ENCODE results near the gene ALPL.
"Not testable (repeated sequence)": the region's sequence is repeated elsewhere in the genome, so short reads cannot be mapped to it uniquely, and the experiment has no call there.

Gene ALPL

DNA sequence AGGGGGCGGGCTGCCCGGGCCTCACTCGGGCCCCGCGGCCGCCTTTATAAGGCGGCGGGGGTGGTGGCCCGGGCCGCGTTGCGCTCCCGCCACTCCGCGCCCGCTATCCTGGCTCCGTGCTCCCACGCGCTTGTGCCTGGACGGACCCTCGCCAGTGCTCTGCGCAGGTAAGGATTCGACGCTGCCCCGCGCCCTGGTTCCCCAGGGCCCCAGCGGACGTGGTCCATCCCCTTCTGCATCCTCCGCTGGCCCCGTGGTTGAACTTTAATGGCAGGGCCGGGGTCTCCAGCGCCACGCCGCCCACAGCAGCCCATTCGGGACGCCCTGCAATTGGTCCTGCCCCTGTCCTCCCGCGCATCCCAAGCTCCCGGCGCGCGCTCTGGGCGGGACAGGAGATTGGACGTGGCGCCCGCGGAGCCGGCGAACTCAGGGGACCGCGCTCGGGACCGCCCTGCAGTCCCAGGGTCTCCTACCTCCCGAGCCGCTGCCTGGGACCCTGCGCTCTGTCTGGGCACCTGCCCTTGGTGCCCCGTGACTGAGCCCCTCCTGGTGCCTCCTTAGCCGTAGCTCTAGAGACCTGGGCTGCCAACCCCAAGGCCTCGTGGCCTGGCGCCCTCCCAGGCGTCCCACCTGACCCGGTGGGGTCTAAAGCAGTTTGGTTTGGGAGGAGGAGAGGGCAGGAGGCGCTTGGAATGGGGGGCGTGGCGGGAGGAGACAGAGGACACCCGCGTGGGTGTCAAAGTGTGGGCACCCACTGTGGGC lies at the start of gene ALPL:
Gene ALPL, plus strand, starts transcription at position 73 of the 762 bp plus-strand sequence. CDS start 44,659 bp downstream, outside the sequence.
- no peak for DNase-seq (ENCODE audit: low read depth, low spot score)

- not testable (repeated sequence) for DNase-seq (ENCODE audit: low read depth, low spot score)
These were observed 44.1 kb upstream of the ALPL start for GRCh38 chr1:21465127-21465526.

DNA sequence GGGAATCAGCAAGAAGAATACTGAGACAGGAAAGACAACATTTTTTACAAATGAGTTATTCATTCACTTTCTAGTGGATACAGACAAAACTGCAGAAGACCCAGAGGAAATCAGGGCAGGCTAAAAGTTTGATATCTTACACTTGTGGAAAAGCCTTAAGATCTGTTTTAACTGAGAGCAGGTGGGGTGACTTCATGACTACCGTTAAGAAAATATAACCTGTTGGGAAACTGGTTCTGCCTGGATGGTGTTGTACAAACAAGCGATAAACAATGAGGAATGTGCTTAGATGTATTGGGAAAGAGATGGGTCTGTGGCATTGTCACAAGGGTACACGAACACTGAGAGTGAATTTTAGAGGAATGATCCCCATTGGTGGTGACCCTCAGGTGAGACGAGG lies 41.3 kb upstream of the ALPL start:
- not testable (repeated sequence) for DNase-seq (ENCODE audit: low read depth, low spot score)

- DNase-seq (ENCODE audit: low read depth, low spot score) = no peak
These were observed 40.6 kb upstream of the ALPL start for GRCh38 chr1:21468599-21468998.

DNA sequence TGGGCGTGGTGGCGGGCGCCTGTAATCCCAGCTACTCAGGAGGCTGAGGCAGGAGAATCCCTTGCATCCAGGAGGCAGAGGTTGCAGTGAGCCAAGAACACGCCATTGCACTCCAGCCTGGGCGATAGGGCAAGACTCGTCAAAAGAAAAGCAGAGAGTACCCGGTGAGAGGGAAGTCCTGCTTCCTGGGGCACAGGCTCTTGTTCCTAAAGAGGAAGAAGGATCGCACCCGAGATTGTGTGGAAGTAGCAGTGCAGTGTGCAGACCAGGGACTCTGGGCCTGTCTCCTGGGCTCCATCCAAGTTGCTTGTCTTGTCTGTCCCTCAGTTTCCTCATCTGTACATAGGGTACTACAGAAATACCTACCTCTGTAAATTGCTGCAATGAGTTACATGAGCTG lies 39.6 kb upstream of the ALPL start:
- DNase-seq (ENCODE audit: low read depth, low spot score) = no peak

GRCh38 chr1:21472861-21473260 lies 36.4 kb upstream of the ALPL start:
- no peak for DNase-seq (ENCODE audit: low read depth, low spot score)

DNA sequence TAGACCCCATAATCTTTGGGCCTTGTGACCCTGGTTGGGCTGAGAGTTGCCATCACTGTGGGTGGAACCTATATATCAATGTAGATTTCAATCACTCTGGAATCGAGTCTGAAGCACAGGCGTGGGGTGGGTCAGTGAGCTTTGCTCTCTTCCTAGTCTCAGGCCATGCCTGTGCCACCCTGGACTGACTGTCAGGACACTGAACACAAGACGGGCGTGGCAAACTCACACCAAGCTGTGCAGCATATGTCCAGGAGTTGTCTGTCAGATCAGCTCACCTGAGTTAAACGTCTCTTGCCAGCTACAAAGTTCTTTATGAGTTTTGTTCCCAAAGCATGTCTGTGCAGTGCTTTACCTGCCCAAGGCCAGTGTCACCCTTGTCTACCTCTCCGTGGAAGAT lies 30.9 kb upstream of the ALPL start:
- no peak for DNase-seq (ENCODE audit: low read depth, low spot score)

GRCh38 chr1:21483881-21484280 lies 25.3 kb upstream of the ALPL start:
- DNase-seq (ENCODE audit: low read depth, low spot score) = not testable (repeated sequence)

GRCh38 chr1:21489146-21489545 lies 20.1 kb upstream of the ALPL start:
- DNase-seq (ENCODE audit: low read depth, low spot score) = no peak

DNA sequence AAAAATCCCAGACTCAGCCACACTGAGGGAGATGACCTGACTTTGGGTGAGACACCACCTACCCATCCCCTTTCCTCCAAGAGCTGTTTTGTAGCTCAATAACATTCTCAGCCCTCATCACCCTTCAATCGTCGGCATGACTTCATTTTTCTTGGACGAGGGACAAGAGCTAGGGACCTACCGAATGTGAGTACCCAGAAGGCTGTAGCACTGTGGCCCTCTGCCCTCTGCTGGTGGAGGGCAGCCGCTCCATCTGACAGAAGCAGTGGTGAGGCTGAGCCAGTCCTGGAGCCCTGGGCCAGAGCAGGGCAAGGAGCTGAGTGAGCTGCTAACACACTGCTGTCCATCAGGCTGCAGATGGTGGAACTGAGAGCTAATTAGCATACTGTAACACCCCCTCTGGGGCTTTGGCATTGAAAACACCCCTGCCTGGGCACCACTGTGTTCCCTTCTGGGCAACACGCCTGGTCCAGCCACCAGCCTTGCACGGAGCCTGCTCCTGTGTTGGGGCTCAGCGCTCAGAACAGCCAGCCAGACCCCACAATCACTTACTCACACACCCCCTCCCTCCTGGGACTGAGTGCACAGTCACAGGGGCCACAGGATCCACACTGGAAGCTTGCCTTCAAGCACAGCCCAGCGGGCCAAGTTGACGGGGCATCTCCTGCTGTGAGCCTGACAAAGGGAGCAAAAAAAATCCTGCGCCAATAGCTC lies 18.3 kb upstream of the ALPL start:
- no peak for DNase-seq (ENCODE audit: low read depth, low spot score)

- no peak for DNase-seq (ENCODE audit: low read depth, low spot score)
These were observed 17.5 kb upstream of the ALPL start for GRCh38 chr1:21491488-21492355.

GRCh38 chr1:21492356-21492625 lies 16.9 kb upstream of the ALPL start:
- DNase-seq (ENCODE audit: low read depth, low spot score) = no peak

DNA sequence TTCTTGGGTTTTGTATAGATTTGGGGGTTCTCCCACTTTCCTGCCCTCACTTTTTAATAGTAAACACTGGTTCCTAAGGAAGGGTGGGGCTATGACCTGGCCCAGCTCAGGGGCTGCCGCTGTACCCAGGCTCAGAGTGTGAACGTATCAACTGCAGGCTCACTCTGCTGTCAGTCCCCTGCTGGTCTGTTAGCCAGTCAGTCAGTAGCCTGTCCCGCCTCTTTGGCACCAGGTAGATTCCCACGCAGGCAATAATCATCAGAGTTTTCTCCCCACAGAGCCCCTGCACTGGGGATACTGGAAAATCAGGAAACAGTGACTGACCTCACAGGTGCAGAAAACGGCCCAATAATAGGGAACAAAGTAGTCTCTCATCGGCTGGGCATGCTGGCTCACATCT lies 15.0 kb upstream of the ALPL start:
- no peak for DNase-seq (ENCODE audit: low read depth, low spot score)

- no peak for DNase-seq (ENCODE audit: low read depth, low spot score)
These were observed 13.9 kb upstream of the ALPL start for GRCh38 chr1:21495225-21495820.

- DNase-seq (ENCODE audit: low read depth, low spot score) = no peak
These were observed 13.2 kb upstream of the ALPL start for GRCh38 chr1:21496063-21496462.

DNA sequence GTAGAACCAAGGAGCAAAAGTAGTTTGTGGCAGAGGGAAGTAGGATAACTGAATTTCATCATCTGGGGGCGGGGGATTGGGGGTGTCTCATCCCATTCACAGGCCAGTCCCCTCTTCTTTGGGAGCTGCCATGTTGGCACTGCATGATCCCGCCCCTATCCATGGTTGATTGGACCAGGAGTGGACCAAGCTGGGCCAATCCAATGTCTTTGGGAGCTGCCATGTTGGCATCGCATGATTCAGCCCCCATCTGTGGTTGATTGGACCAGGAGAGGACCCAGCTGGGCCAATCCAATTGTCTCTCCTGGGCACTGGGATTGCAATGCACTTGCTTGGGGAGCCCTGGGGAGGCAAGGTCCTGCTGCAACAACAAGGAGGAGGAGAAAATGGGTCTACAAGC lies 12.3 kb upstream of the ALPL start:
- no peak for DNase-seq (ENCODE audit: low read depth, low spot score)

DNA sequence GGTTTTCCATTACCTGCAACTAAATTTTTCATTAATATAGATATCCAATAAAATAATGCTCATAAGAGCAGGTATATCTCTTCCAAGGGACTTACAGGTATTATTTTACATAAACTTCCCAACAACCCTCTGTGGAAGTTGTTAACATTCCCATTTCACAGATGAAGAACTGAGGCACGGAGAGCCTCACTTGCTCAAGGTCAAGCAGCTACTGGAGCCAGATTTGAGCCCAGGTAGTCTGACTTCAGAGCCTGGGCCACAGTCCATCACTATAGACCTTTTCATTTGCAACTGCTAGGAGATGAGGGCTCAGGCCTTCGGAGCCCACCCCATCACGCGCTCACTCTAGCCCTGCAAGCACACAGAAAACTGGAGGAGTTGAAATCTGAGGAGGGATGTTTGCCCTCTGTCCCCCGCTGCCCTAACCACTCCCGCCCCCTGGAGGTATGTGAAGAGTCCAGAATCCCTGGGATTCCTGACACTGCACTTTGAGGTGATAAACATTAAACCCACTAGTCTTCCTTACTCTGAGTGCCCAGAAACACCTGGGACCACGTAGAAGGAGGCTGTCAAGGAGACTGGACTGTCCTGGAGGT lies 11.7 kb upstream of the ALPL start:
- DNase-seq (ENCODE audit: low read depth, low spot score) = no peak

- DNase-seq (ENCODE audit: low read depth, low spot score) = no peak
These were observed 9.8 kb upstream of the ALPL start for GRCh38 chr1:21499283-21499950.

GRCh38 chr1:21503706-21504377 lies 5.4 kb upstream of the ALPL start:
- no peak for DNase-seq (ENCODE audit: low read depth, low spot score)

- DNase-seq (ENCODE audit: low read depth, low spot score) = no peak
These were observed 2.4 kb upstream of the ALPL start for GRCh38 chr1:21506804-21507203.
